PC-3 (cell line): ENCODE data around the gene PRR36. TPM values are rescaled to one million over a fixed set of nuclear protein-coding genes. Genes with fewer than 3 reads are reported as not detected.

Experiments used
- ATAC-seq: fragments of 200-7000 bp; cut with Tn5 transposase; 2 replicates; pipeline ENCODE4 v1.9.1; 2020; ENCODE audit warnings: mild to moderate bottlenecking, moderate library complexity
- BruUV-seq: library from RNA; stranded (reverse); fragments of 400-500 nt; replicated peaks from 2 replicates; lab custom pipeline; 2021; lab: Mats Ljungman, UMichigan
- CTCF ChIA-PET: fragments of 300-600 bp; sonication (Branson Sonifier 250); formaldehyde crosslinking; loops from one replicate; lab custom pipeline; 2022; ENCODE audit warnings: antibody characterized with exemption; lab: Charles Lee
- POLR2A ChIA-PET: fragments of 300-600 bp; sonication (Branson Sonifier 250); formaldehyde crosslinking; loops from one replicate; lab custom pipeline; 2022; ENCODE audit warnings: antibody characterized with exemption; ENCODE audit not compliant: unreplicated experiment; lab: Charles Lee
- DNase-seq: peaks from one replicate; pipeline ENCODE4 v3.0.0-alpha.2; 2015
- H2AFZ ChIP-seq: fragments of 300-600 bp; sonication (generic); 2 replicates; pipeline ENCODE4 v1.6.0; 2016; ENCODE audit warnings: antibody characterized with exemption, low read length
- H3F3A ChIP-seq: fragments of 300-600 bp; sonication (generic); one replicate; pipeline ENCODE4 v1.6.0; 2017; ENCODE audit warnings: antibody characterized with exemption, low read length, control low read depth, mild to moderate bottlenecking; ENCODE audit not compliant: unreplicated experiment
- H3K27ac ChIP-seq: fragments of 300-600 bp; sonication (generic); 2 replicates; pipeline ENCODE4 v1.5.1; 2016; ENCODE audit warnings: mild to moderate bottlenecking, low read length
- H3K27me3 ChIP-seq: fragments of 300-600 bp; sonication (generic); 2 replicates; pipeline ENCODE4 v1.6.1; 2016; ENCODE audit warnings: low read length, mixed read lengths
- H3K36me3 ChIP-seq: fragments of 300-600 bp; sonication (generic); 2 replicates; pipeline ENCODE4 v1.6.1; 2016; ENCODE audit warnings: low read depth, mixed run types, low read length, mixed read lengths
- H3K4me1 ChIP-seq: fragments of 300-600 bp; sonication (generic); 2 replicates; pipeline ENCODE4 v1.5.1; 2016; ENCODE audit warnings: low read length; ENCODE audit not compliant: insufficient read depth
- H3K4me2 ChIP-seq: fragments of 300-600 bp; sonication (generic); 2 replicates; pipeline ENCODE4 v1.6.0; 2016; ENCODE audit warnings: low read length
- H3K4me3 ChIP-seq: fragments of 300-600 bp; sonication (generic); 2 replicates; pipeline ENCODE4 v1.5.1; 2016; ENCODE audit warnings: mild to moderate bottlenecking, low read length, mixed read lengths
- H3K79me2 ChIP-seq: fragments of 300-600 bp; sonication (generic); 2 replicates; pipeline ENCODE4 v1.6.1; 2017; ENCODE audit warnings: low read length, mixed read lengths
- H3K9ac ChIP-seq: fragments of 300-600 bp; sonication (generic); 2 replicates; pipeline ENCODE4 v1.6.0; 2016; ENCODE audit warnings: mild to moderate bottlenecking, low read length
- H3K9me2 ChIP-seq: fragments of 300-600 bp; sonication (generic); replicated peaks from 2 replicates; pipeline ENCODE4 v1.6.1; 2016; ENCODE audit warnings: mixed run types, low read length, mixed read lengths
- H3K9me3 ChIP-seq: fragments of 300-600 bp; sonication (generic); 2 replicates; pipeline ENCODE4 v1.6.1; 2016; ENCODE audit warnings: low read length, mixed read lengths
- H4K20me1 ChIP-seq: fragments of 300-600 bp; sonication (generic); 2 replicates; pipeline ENCODE4 v1.6.1; 2016; ENCODE audit warnings: low read length, mixed read lengths
- CTCF ChIP-seq: fragments of 300-600 bp; sonication (generic); conservative IDR thresholded peaks from 2 replicates; pipeline ENCODE4 v1.5.1; 2017; ENCODE audit warnings: antibody characterized with exemption, low read depth, mild to moderate bottlenecking, low read length
- EZH2 ChIP-seq: fragments of 300-600 bp; sonication (generic); IDR thresholded peaks from one replicate; pipeline ENCODE4 v1.6.1; 2017; ENCODE audit warnings: antibody characterized with exemption, mild to moderate bottlenecking, low read length; ENCODE audit not compliant: unreplicated experiment
- EZH2phosphoT487 ChIP-seq: fragments of 300-600 bp; sonication (generic); IDR thresholded peaks from 2 replicates; pipeline ENCODE4 v1.6.1; 2018; ENCODE audit warnings: mild to moderate bottlenecking, antibody characterized with exemption, low read length, borderline replicate concordance
- intact Hi-C: fragments of 100-400 bp; cut with micrococcal nuclease; formaldehyde crosslinking; loops from 2 replicates; pipeline ENCODE4 v1.9.0; 2023
- total RNA-seq: library from RNA; depleted of rRNA; stranded (reverse); fragments of >200 nt; gene quantifications from 2 replicates; pipeline ENCODE4 v1.2.3, GENCODE V29; 2014

Gene PRR36
- total RNA-seq, 1 experiment from 2014 or later = 2.5 TPM

GRCh38 chr19:7867092-7867844 is 6.9 kb downstream of the PRR36 start:
- Histone ChIP-seq H3K4me2 (no peak overlapping the region), H3K4me1 (peaks cover 17% of the 10 kb centered on the region), H3K27me3 (no peaks in the 10 kb centered on the region), H2AFZ (no peak overlapping the region), H3K9me2 (no peaks in the 10 kb centered on the region), H3K9ac (no peak overlapping the region), H4K20me1 (no peaks in the 10 kb centered on the region), H3K9me3 (no peaks in the 10 kb centered on the region), H3K4me3 (no peak overlapping the region), H3K79me2 (no peaks in the 10 kb centered on the region), H3K36me3 (no peaks in the 10 kb centered on the region), H3K27ac (no peak overlapping the region), H3F3A (peaks cover 10% of the 10 kb centered on the region)
- DNase-seq (no peak), ATAC-seq (no peak)
- ChIA-PET CTCF (no interaction called here), POLR2A (interaction anchor here (0.6 kb wide), 1 partner anchor 757 kb away, joined by 6 read pairs; no protein-coding TSS in a partner anchor)
- TF ChIP-seq EZH2 (no peak), EZH2phosphoT487 (no peak), CTCF (no peak)
- intact Hi-C loops = no loop called here
- BruUV-seq = no TSS peak

- no peak for TF ChIP-seq CTCF
- no peak for TF ChIP-seq EZH2
- TF ChIP-seq EZH2phosphoT487 = no peak
- Histone ChIP-seq H3K27me3 (no peaks in the 10 kb centered on the region), H3K9me3 (no peaks in the 10 kb centered on the region), H3K4me3 (no peak overlapping the region), H3K36me3 (no peaks in the 10 kb centered on the region), H3K4me2 (no peak overlapping the region), H3K27ac (no peak overlapping the region), H3K79me2 (no peaks in the 10 kb centered on the region), H3F3A (peaks cover 6% of the 10 kb centered on the region), H4K20me1 (no peaks in the 10 kb centered on the region), H3K9me2 (no peaks in the 10 kb centered on the region), H3K9ac (no peak overlapping the region), H2AFZ (no peak overlapping the region), H3K4me1 (peaks cover 13% of the 10 kb centered on the region)
- DNase-seq (no peak), ATAC-seq (no peak)
- BruUV-seq = no TSS peak
- intact Hi-C loops = no loop called here
- CTCF ChIA-PET = no interaction called here
- POLR2A ChIA-PET = interaction anchor here (0.6 kb wide), 1 partner anchor 756 kb away, joined by 6 read pairs; no protein-coding TSS in a partner anchor
Measured at GRCh38 chr19:7866399-7867091, 7.6 kb downstream of the PRR36 start.
